ENCODE results near the gene PRKCE.

Gene PRKCE

DNA sequence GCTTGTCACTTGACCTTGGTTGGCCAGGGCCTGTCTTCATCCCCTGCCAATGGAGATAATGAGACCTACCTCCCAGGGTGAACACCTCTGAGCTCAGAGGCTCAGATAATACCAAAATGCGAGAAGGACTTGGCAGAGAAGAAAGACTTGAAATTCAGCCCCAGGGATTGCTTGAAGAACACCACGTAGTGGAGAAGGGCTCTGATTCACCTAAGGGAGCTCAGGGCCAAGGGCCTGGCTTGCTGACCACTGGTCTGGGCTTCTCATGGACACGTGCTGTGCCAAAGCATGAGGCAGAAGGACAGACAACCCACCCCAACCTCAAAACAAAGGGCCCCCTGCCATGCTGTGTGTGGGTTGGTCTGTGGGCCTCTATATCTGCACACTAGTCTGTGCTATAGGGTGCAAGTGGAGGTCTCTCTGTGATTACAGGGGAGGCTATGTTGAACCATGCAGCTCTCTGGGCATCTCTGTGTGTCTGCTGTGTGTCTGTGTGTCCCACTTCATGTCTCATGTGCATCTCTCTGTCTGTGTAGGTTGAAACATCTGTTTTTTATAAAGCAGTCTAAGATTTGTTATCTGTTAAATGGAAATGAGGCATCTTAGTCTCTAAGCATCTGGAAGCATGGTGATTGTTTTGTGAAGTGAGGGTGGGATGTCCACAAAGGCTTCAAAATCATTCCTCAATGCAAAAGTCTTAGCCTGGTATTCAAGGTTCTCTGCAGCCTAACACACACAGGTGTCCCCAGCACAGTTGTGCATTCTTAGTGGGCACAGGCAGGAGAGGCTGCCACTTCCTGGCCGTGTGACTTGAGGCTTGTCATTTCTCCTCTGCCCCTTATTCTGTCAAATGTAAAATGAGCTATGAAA, 584.8 kb downstream of the PRKCE start:
- no peak for DNase-seq (ENCODE audit: low read depth in 2 of 2, low spot score in 1 of 2)

DNA sequence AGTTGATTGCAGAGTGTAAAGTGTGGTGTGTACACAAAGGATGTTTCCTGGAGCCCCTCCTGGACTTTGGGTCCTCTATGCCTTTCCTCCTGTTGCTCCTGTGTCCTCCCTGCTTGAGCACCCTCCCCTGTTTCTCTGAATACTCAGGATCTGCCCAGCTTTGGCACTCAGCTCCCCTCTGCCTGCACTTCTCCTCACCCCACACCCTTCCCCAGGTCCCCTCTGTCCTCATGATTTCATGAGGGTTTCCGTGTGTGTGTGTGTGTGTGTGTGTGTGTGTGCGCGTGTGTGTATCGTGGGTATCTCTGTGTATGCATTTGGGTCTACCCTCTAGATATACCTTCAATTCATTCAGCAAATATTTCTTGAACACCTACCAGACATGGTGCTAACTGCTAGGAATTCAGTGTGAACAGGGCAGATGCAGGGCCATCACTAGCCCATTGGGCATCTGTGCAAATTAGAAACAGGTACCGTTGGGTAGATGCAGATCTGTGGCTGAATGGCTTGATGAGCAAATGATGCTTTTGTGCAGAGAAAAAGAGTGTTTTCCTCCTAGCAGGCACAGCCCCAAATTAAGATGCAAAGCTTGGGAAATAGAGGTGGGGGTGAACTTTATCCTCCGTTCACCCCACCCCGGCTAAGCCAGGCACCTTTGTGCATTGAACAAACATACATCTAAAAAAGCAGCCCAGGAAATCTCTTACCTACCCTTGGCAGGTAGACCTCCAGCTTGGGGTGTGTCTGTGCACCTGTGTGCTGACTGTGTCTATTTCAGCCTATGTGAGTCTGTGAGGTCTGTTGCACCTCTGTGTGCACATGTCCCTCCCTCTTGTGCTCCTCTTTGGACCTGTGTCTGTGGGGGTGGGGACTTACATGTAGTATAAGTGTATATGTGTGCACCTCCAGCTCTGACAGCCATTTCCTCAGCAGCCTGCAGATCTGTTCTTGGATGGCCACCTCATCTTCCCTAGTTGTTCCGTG, 585.7 kb downstream of the PRKCE start:
- no peak for DNase-seq (ENCODE audit: low read depth in 2 of 2, low spot score in 1 of 2)

Measured in stimulated activated CD8-positive, alpha-beta memory T cell treated with anti-CD3 and anti-CD28 coated beads, Interleukin-4, amount 100 ng/mL, for 4 hours (primary cell).